ENCODE results near the gene IQCE.
"Not testable (repeated sequence)": the region's sequence is repeated elsewhere in the genome, so short reads cannot be mapped to it uniquely, and the experiment has no call there.

The IQCE gene

DNA sequence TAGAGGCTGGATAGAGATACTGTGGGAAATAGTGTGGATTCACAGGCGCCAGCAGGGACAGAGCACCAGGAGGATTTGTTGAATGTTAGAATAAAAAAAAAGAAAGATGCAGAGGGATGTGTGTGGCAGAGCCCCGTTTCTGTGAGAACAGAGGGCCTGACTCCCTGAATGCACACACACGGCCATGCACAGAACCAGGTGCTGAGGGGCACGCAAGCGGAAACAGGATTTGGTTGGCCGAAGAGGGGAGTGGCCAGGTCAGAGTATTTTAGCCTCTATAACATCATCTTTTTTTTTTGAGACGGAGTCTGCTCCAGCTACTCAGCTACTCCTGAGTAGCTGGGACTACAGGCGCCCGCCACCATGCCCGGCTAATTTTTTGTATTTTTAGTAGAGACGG lies 21.9 kb downstream of the IQCE start:
- no peak for DNase-seq

DNA sequence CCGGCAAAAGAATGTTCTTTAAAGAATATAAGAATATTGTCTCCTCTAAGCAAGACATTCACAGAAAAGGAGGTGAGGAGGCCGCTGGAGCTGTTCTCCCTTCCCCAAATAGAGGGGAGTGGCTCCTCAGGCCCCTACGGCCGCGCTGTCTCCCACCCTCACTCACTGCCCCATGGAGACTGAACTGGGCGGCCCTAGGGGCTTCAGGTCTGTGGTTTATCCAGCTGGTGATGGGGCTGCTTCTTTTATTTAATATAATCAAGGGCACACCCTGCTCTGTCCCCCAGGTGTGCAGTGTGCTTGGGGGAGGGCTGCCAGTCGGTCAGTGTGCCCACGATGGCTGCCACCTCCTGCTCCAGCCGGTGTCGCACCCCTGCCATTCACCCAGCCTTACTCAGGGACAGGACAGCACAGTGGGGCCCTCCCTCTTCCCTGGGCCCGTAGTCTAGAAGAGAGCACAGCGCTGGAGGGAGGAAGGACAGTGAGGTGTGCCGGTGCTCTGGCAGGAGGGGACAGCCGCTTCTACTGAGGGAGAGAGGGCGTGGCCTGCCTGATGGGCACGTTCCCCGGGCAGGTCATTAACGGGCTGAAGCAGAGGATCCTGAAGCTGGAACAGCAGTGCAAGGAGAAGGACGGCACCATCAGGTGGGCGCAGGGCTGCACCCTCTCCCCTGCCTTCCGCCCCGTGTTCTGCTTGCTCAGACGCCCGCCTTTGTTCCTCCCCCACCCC lies 23.4 kb downstream of the IQCE start:
- no peak for DNase-seq

DNA sequence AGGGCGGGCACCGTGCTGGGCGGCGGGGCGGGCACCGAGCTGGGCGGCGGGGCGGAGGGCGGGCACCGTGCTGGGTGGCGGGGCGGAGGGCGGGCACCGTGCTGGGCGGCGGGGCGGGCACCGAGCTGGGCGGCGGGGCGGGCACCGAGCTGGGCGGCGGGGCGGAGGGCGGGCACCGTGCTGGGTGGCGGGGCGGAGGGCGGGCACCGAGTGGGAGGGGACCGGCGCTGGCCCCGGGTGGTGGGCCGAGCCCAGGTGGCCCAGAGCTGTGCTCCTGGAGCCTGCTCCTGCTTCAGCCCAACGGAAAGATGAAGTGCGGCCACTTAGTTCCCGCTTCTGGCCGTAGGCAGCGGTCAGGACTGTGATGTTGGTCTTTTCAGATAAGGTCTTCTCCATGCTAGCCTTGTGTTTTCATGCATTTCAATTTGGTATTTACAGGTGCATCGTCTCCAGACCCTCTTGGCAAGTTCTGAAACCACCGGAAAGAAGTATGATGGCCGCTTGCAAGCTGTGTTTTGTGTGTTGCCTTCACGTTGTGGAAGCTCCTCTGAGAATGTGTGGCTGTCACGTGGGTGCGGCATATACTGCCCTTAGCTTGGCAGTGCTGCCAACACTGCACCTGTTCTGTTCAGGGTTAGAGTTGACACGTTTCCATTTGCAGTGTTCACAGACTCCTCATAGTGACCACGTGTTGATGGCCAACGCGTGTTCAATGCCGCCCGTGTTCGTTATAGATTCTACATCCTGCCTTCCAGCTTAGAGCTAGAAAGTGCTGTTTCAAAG lies 25.2 kb downstream of the IQCE start:
- DNase-seq: no peak

DNA sequence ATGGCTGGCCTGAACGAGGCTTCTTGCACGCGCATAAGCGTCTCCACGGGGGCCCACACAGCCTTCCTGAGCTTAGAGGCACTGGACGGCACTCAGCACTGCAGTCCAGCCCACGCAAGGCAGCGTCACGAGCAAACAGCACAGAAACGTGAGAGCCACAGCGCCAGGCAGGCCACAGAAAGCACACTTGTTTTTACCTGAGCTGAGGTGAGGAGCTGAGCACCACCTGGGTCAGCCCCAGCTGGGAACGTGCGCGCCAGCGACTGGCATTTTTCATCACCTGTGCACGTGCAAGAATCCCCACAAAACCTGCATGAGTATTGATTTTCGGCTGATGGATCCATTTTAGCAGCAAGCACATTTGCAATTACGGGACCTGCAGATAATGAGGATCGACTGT lies 26.7 kb downstream of the IQCE start:
- DNase-seq: no peak

DNA sequence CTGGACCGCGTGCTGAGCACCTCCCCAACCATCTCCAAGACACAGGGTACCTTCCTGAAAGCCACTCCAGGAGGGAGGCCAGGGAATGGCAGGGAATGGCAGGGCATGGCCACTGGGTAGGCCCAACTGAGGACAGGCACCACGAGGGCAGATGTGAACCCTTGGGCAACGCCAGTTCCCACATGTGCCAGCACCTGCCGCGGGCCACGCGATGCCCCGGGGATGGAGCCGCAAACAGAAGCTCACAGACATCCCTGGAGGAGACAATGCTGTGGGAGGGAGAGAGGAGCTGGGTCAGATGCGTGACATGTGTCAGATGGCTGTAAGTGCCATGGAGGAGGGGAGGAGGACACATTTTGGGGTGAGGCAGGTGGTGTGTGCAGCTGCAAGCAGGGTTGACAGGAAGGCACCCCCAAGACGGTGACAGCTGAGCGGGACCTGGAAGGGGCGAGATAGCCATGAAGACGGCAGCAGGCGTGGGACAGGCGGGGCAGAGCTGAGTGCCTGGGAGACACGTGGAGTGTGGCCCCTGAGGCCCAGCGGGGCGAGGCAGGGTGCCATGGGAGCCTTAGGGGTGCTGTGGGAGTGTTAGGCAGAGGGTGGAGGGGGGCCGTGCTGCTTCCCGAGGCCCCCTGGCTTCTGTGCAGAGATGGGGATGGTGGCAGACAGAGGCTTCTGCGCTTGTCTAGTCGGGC lies 27.7 kb downstream of the IQCE start:
- DNase-seq: no peak

DNA sequence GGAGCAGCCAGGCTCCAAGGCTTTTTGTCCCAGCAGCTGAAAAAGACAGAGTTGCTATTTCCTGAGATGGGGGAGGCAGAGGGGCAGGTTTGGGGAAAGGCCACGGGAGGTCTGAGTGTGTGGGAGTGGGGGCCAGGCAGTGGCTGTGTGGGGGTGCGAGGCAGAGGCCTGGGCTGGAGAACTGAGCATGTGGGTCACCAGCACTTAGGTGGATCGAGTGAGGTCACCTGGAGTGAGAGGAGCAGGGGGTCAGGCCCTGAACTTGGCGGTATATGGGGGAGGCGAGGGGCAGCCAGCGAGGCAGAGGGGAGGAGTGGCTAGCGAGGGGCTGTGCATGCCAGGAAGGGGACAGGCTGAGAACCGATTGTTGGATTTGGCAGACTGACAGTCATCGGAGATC lies 28.4 kb downstream of the IQCE start:
- DNase-seq: no peak

DNA sequence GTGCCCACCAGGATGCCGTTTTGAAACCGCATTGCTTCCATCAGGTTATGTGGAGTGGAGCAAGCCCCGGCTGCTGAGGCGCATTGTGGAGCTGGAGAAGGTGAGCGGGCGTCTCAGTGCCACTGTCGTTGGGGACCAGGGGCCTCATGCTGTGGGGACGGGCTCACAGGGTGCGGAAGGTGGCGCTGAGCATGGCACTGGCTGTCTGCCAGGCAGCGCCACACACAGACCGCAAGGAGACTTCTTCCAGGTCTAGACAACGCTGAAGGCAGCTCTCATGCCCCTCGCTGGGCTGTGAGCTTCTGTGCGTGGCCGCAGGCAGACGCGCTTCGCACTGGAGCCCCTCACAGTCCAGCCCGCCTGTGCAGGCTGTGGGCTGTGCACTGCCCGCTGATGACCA lies 29.0 kb downstream of the IQCE start:
- DNase-seq: no peak

DNA sequence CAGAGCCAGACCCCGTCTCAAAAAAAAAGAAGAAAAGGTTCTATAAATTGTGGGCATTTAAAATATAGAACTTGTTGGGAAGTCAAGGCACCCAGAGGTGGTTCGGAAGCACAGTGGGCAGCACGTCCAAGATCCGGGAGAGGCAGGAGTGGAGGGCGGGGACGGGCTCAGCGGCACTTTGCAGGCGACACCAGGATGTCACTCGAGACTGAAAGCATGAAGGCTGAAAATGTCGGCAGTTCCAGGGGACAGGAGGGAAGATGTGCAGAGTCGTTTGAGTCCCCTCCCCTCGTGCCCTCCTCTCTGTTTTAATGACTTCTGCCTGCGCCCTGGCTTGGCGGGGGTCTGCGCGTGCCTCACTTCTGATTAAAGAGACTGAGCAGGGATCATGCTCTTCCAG lies 30.6 kb downstream of the IQCE start:
- DNase-seq: no peak

DNA sequence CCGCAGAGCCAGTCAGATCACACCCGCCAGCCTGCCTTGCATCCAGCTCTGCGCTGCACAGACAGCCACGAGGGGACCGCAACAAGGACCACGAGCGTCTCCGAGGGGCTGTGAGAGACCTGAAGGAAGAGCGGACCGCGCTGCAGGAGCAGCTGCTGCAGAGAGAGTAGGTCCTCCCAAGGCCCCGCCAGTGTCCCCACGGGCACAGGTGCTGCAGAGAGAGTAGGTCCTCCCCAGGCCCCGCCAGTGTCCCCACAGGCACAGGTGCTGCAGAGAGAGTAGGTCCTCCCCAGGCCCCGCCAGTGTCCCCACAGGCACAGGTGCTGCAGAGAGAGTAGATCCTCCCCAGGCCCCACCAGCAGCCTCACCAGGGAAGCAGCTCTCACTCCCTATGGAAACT lies 31.2 kb downstream of the IQCE start:
- not testable (repeated sequence) for DNase-seq

DNA sequence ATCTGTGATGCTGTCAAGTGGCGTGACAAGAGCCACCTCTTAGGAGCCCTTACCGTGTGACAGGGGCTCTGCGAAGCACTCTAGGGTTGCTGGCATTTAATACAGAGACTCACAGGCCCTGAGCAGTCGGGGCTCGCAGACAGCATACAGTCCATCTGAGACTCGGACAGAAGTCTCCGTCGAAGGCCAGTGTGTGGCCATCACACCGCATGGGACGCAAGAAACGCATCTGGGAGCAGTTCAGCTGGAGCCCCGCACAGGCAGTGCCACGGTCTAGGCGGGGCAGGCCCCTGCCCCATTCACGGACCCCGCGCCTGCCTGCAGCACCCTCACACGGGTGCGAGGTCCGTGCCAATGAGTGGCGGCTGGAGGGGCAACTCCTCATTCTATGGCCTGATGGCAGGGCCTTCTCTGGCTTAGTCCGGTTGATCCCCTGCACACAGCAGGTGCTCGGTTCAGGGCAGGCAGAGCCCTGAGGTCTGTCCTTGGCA lies 33.6 kb downstream of the IQCE start:
- no peak for DNase-seq

DNA sequence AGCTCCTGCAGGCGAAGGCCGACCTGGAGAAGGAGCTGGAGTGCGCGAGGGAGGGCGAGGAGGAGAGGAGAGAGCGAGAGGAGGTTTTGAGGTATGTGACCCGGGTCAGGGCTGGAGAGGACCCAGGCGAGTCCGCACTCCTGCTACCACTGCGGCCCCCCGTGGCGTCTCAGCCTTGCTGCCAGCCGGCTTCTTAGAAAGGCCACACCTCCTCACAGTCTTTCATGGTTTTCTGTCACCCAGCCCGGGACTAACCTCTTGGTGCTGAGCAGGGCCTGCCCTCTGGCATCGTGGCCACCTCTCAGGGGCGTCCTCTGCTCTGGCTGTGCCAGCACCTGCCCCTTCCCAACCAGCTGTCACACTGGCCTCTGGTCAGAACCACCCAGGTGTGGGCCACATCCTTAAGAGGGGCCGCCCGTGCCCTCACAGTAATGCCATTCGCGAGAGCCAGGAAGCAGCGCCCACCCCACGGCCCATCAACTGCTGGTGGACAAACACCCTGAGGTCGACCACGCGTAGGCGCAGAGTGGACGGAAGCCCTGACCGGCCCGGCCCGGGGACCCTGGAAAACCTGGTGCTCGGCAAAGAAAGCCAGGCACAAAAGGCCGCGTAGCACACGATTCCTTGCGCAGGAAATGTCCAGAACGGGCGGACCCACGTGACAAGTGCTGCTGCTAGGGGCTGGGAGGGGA lies 34.4 kb downstream of the IQCE start:
- DNase-seq: no peak

DNA sequence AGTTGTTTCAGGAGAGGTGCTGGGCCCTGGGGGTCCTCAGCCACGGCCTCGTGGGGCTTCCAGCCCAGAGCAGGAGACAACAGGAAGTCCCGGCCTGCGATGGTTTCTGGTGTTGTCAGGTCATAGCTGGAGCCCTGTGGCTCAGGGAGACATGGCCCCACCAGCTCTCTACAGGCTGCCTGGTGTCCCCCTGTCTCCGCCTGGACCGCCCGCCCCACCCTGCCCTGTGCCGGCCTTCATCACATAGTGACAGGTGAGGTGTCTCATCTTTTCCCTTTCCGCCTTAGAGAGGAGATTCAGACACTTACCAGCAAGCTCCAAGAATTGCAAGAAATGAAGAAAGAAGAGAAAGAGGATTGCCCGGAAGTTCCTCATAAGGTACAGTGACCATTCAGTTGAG lies 35.8 kb downstream of the IQCE start:
- no peak for DNase-seq

DNA sequence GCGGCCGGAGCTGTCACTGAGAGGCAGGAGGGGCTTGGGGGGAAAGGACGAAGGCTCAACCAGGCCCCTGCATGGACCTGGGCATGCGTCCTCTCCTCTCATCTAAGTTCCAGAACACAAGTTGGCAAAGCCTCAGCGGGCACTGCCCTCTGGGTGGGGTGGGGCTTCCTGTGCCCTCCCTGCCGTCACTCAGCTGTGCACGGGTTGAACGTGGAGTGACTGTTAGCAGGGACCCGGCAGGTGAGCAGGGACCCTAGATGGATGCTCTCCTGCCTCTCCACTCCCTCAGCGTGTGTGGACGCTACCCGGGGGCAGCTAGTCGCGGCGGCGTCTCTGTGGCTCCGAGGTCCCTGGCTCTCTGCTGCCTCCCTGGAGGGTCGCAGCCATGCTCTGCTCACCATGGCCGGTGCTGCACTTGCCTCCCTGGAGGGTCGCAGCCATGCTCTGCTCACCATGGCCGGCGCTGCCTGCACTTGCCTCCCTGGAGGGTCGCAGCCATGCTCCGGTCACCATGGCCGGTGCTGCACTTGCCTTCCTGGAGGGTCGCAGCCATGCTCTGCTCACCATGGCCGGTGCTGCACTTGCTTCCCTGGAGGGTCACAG lies 36.6 kb downstream of the IQCE start:
- DNase-seq: no peak

DNA sequence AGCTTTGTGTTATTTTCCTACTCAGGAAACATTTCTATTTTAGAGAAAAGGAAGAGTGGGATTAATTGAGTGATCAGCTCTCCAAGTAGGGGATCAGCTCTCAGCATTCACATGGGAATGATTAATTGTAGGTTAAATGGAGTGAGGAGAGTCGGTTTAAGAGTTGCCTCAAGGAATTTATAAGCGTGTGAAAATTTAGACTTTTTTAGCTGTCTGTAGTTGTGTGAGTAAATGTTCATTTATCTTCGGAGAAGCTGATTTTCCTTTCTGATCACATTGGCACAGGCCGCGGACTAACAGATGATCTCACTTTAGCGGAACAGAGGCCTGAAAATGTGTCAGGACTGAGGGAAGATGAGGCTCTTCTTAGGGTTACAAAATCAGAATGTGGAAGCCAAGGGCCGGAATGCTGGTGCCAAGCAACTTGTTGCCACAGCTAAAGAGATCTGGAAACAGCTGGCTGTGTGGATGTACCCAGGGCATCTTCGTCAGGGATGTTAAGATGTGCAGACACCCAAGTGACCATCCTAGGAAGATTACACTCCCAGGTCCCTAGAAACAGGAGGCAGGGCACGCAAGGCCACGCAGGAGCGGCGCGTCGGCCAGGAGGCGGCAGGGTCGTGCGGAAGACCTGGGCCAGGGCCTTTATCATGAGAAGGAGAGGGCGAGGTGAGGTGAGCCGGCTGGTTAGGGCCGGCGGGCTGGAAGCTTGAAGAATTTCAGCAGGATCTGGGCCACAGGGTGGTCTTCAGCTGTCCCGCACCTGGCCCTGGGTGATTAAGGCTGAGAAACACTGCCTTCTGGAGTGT lies 37.9 kb downstream of the IQCE start:
- DNase-seq: no peak

DNA sequence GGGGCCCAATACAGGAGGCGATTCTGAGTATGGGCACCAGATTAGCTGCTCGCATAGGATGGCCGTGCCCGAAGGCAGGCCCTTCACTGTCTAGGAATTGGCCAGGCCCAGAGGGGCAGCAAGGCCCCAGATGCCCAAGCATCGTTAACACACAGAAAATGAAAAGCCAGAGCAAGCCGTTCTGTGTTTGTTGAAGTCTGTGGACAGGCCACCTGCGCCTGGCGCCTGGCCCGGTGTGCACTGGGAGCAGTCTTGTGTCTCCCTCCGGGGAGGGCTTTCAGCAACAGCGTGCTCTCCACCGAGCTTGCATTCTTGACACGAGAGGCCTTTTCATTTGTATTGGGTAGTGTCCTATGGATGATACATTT lies 38.5 kb downstream of the IQCE start:
- DNase-seq: no peak

DNA sequence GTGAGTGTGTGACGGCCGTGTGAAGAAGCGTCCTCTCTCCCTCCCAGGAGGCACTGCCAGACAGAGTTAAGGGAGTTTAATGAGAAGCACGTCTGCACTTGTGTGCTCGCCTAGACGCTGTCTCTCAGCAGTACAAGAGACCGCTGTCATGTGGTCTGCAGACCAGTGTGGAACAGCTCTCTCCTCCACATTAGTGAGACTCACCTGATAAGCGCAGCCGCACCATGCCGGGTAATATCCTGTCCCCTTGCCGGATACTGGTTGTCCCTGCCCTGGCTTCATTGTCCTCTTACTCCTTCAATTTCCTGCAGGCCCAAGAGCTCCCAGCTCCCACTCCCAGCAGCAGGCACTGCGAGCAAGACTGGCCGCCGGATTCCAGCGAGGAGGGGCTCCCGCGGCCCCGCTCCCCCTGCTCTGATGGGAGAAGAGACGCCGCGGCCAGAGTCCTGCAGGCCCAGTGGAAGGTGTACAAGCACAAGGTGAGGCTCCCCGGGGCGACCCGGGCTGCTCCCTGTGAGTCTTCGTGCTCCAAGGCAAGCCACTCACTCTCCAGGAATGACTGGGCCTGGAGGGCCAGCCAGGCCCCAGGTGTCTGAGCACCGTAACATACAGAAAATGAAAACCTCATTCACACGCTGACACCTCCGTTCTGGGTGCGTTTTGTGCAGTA lies 39.5 kb downstream of the IQCE start:
- DNase-seq: no peak

DNA sequence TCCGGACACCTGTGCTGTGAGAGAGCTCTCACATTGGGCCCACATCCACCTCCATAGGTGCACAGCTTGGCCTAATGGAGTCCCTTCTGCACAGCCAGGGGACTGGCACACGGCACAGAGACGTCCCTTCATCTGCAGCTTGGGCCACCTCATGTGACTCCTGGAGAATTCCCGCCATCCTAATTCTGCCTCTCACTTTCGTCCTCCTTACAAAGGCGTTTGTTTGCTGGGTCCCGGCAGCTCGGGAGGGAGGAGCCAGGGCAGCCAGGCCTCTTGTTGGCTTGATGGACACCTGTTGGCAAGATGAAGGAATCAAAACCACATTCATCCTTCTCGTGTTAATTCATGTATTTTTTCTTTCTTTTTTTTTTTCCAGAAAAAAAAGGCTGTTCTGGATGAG lies 42.3 kb downstream of the IQCE start:
- DNase-seq: no peak

DNA sequence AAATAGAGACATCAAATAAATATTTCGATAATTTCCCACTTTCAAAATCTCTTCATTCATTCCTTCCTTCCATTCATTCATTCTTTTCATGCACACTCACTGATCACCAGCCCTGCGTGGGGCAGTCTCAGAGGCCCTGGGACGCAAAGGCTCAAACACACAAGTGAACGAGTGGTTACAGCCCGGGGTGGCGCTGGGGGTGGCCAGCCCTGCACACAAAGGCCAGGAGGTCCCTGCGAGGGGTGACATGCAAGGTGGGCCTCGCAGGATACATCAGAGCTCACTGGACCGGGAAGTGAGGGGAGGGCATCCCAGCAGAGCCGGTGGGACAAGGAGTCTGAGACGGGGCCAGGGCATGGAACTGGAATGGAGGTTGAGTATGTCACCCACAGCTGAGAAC lies 43.1 kb downstream of the IQCE start:
- DNase-seq: no peak

DNA sequence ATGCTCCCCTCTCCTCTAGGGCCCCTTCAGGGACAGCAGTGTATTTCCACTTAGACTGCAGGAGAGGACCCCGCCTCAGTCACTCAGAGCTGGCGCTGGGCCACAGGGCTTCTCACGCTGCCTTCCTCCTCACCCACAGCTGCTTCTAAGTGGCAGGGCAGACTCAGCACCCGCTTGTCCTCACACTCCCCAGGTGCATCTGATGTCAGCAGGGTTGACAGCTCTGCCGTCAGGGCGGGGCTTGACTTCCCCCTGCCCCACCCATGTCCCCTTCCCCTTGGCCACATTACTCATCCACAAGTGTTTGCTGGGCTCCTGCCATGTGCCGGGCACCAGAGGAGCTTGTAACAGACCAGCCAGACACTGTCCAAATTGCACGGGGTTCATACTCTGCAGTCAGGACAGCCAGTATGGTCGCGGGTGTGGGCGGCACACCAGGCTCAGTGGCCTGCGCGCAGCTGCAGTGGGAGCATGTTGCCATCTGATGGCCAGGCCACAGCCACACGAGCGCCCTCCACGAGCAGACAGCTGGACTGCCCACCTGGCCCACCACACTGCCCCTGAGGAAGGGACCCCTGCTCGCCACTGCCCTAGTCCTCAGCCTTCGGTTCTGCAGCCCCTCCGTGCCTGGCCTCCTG lies 43.7 kb downstream of the IQCE start:
- no peak for DNase-seq

DNA sequence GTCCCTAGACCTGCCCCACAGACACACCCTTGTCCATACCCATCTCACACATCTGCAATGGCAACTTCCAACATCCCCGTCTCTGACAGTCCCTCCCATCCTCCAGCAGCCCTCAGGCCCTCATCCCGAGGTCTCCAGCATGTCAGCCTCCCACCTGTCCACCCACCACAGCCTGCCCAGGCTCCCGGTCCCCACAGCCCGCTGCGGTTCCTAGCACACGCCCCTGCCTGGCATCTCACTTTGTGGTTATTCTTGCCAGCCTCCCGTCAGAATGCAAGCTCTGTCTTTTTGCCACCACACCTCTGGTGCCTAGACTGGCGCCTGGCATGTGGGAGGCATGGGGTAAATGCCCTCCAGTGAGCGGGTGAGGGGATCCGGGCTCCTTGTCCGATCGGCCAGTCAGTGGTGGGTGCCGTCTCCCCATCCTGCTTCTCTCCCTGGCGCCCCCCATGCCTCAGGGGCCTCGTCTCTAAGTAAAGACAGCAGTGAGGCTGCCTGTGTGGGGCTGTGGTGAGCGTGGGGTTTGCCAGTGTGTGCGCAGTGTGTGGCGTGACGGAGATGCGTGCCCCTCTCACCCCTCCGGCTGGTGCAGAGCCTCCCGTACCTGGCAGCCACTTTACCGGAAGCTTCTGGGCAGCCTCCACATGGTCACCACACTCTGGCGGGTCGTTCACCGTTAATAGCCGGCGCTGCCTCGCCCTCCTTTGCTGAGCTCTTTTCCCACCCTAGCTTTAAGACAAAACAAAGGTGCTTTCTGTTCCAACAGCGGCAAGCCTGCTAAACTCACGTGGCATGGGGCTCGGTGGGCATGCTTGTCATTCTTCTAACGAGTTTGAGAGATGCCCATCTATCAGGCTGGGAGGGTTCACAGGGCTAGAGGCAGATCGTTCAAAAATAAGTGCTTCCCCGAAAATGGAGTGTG lies 44.5 kb downstream of the IQCE start:
- DNase-seq: no peak

Data from stimulated activated CD4-positive, alpha-beta T cell treated with anti-CD3 and anti-CD28 coated beads, Interleukin-4, amount 100 ng/mL, for 24 hours (primary cell).